Colon (tissue), 2 donors: ENCODE measurements around the gene ZNF79.
"Not testable (repeated sequence)": the region's sequence is repeated elsewhere in the genome, so short reads cannot be mapped to it uniquely, and the experiment has no call there.

Experiments used
- FAIRE-seq: peaks from 2 replicates; lab custom pipeline; 2012; peaks lifted over from hg19 to GRCh38; lab: Jason Lieb, UNC
- donor health status: control.
- donor health status: control.

Gene ZNF79

DNA sequence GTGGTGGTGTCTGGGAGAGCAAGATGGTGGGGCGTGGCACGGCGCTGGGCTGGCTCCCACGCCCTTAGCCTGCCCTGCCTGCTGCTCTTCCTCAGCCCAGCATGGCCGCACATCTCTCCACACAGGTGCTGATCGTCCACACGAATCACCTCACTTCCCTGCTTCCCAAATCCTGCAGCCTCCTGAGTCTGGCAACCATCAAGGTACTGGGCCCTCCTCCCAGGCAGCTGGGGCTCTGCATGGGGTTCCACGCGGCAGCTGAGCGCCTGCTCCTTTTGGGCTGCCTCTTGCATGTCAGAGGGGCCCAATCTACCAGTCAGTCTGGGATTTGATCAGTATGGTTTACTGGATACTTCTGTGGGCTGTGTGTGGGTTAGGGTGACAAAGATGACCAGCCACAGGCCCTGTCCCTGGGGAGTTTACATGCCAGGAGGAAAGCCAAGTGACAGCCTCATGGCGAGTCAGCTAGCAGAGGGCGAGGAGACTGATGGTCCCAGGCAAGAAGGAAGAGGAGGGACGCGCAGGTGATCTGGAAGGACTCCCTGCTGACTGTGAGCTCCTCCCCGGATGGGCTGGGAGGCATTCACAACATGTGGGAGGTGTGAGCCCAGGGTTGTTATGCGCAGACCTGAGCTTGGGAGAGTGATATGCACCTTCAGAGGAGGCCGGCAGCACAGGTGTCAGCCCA, 33.2 kb downstream of the ZNF79 start:
- no peak for FAIRE-seq

- no peak for FAIRE-seq
Observed at GRCh38 chr9:127458921-127459320, 34.7 kb downstream of the ZNF79 start.

GRCh38 chr9:127463382-127463781, 39.2 kb downstream of the ZNF79 start:
- no peak for FAIRE-seq

DNA sequence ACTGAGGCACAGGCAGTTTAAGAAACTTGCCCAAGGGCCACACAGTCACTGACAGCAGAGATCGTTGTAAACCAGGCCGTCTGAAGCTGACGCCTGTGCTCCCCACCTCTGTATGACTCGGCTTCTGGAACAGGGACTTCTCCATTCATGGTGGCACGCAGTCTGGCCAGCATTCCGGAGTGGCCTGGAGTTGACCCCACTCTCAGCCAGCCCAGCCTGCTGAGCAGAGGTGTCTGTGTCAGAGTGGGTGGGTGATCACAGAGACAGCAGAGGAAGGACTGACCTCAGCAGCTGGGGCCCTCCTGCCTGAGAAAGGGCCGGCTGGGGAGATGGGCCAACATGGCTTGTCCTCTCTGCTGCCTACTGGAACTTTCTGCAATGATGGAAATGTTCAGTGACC, 39.7 kb downstream of the ZNF79 start:
- no peak for FAIRE-seq

- not testable (repeated sequence) for FAIRE-seq
Observed at GRCh38 chr9:127466407-127466917, 42.3 kb downstream of the ZNF79 start.

GRCh38 chr9:127467621-127468020, 43.4 kb downstream of the ZNF79 start:
- FAIRE-seq, result no peak

DNA sequence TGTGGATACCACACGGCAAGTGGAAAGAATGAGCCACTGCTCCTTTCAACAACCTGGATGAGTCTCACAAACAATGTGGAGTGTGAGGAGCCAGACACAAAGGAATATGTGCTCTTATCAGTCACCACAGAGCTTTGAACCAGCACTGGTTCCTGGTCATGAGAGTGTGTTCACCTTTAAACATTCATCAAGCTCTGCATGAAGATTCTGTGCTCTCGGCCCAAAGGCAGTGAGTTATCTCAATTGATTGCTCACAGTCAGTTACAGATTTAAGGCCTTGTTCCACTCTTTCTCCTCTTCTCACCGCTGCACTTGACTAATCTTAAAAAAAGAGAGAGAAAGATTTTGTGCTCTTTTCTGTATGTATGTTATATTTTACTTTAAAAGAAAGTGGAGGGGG, 46.5 kb downstream of the ZNF79 start:
- FAIRE-seq, result no peak

GRCh38 chr9:127473501-127473900, 49.3 kb downstream of the ZNF79 start:
- FAIRE-seq, result no peak

DNA sequence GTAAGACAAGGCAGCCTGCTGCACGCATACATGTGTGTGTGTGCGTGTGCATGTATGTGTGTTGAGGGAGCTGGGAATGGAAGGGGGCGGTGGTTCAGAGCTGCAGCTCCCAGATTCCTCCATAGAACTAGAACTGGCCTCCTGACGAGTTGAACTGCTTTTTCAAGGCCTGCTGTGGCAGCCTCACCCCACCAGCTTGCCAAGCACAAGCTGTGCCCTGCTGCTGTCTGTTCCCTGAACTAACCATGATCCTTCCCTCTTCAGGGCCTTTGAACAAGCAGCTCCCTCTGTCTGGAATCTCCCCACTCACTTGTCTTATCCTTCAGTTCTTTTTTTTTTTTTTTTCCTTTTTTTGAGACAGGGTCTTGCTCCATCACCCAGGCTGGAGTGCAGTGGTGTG, 49.8 kb downstream of the ZNF79 start:
- FAIRE-seq, result no peak

DNA sequence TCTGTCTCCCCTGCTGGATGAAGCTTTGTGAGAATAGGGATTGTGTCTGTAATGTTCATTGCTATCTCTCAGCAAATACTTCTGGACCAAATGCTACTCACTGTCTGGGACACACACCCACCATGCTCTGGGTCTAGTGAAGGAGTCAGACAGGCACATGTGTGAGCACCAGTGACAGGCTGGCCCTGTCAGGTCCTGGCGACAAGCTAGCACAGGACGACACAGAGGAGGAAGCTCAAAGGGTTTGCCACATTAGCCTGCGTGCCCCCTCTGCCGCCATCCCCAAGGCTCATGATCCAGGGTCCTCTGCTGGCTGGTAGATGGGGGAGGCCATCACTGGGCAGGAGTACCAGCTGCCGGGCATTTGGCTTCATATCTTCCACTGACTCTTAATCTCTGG, 50.4 kb downstream of the ZNF79 start:
- no peak for FAIRE-seq

DNA sequence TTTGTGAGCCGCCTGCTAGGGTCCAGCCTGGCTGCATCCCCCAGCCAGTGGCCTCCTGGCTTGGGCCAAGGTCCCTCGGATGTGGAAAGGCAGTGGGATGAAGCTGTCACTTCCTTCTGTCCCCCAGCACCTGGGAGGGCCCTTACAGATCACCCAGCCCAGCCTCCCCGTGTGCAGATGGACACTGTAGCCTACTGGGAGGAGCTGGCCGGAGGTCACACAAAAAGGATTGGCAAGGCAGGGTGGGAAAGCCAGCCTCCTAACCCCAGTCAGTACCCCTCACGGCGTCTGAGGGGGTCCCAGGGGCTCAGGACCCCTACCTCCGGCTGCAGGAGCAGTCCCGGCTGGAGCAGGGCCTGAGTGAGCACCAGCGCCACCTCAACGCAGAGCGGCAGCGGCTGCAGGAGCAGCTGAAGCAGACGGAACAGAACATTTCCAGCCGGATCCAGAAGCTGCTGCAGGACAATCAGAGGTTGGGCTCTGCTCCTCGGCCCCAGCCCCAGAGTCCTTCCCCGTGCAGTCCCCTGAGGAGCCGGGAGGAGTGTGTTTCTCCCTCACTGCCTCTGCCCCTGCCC, 55.4 kb downstream of the ZNF79 start:
- FAIRE-seq, result no peak

- no peak for FAIRE-seq
Observed at GRCh38 chr9:127482662-127483061, 58.5 kb downstream of the ZNF79 start.

DNA sequence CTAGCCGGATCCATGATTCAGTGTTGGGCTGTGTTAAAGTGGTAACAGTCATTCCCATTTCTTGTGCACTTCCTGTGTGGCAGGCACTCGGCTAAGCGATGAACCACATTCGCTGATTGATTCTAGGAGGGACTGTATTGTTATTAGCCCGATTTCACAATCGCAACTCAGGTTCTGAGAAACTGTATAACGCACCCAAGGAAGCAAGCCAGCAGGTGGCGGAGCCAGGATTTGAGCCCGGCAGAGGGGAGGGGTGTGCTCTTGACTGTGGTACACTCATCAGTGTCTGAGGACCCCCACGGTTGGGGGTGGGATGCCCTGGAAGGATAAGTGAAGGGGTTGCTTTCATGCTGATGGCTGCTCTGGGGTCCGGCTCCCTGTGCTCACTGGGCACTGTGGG, 61.8 kb downstream of the ZNF79 start:
- no peak for FAIRE-seq

- FAIRE-seq, result no peak
Observed at GRCh38 chr9:127488946-127489345, 64.8 kb downstream of the ZNF79 start.

- FAIRE-seq, result no peak
Observed at GRCh38 chr9:127489471-127490115, 65.4 kb downstream of the ZNF79 start.

- no peak for FAIRE-seq
Observed at GRCh38 chr9:127490535-127491230, 66.5 kb downstream of the ZNF79 start.

GRCh38 chr9:127491516-127491915, 67.3 kb downstream of the ZNF79 start:
- FAIRE-seq, result no peak

DNA sequence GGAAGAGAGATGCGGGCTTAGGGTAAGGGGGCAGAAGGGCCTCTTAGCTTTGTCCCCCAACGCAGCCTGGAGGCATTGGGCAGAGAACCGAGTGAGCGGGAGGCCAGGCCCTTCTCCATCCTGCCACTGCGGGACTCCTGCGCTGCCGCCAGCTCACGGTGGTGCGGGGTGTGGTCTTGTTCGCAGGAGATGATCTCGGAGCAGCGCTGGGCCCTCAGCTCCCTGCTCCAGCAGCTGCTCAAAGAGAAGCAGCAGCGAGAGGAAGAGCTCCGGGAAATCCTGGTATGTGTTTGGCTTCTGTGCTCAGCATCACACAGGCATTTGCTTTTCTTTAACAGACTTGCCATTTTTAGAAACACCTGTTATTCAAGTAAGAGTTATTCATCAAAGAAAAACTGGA, 68.4 kb downstream of the ZNF79 start:
- FAIRE-seq, result no peak

DNA sequence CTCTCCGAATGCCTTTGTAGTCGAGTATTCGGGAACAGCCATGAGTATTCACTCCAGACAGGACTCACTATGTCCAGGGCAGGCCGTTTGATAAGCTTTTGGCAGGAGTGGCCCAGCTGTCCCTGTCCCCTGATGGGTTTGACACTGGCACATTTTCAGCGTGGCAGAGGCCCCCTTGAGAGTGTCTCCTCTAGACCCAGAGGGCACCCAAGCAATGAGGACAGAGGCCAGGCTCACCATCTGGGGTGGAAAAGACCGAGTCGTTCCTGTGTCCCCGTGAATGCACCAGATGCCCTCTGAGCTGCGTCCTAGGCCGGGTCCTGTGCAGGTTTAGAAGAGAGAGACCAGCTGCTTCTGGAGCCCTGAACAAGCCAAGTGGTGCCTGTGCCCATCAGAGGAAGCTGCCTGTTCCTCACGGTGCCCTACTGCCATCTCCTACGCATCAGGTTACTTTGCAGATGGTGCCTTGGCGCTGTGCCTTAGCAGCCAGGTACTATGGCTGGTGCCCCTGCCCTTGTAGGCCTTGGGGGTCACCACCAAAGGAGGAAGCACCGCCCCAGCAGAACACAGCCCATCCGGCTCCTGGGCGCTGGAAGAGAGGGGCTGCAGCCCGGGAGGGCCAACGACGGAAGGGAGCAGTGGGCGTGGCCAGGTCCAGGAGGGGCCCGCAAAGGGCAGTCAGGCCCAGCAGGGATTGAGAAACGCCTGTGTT, 69.6 kb downstream of the ZNF79 start:
- FAIRE-seq, result no peak

DNA sequence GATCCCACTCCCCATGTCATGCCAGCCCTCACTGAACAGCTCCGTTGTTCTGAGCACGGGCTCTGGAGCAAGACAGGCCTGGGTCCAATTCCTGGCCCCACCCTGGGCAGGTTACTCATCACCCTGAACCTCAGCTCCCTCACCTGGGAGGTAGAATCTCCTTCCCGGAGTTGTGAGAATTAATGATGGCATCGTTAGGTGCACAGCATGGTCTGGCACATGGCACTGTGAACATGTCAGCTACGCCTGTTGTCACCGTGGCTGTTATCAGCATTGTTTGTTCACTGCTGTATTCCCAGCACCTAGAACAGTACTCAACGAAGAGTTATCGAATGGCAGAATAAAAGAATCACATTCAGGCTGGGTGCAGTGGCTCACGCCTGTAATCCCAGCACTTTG, 70.1 kb downstream of the ZNF79 start:
- FAIRE-seq, result no peak
